GM21619 (cell line): ENCODE results near the gene COQ8B.
"Not testable (repeated sequence)": the region's sequence is repeated elsewhere in the genome, so short reads cannot be mapped to it uniquely, and the experiment has no call there.

Source experiments
- ATAC-seq: cut with Tn5 transposase; IDR thresholded peaks from one replicate; pipeline ENCODE4 v1.9.1; 2021; ENCODE audit not compliant: unreplicated experiment

The COQ8B gene

GRCh38 chr19:40742886-40743285 lies 26.2 kb upstream of the COQ8B start:
- no peak for ATAC-seq

- ATAC-seq = no peak
Observed at GRCh38 chr19:40742477-40742876, 25.8 kb upstream of the COQ8B start.

- no peak for ATAC-seq
Observed at GRCh38 chr19:40741527-40742390, 25.1 kb upstream of the COQ8B start.

GRCh38 chr19:40740747-40741146 lies 24.1 kb upstream of the COQ8B start:
- no peak for ATAC-seq

- no peak for ATAC-seq
Observed at GRCh38 chr19:40739871-40740703, 23.4 kb upstream of the COQ8B start.

- no peak for ATAC-seq
Observed at GRCh38 chr19:40739030-40739839, 22.5 kb upstream of the COQ8B start.

- ATAC-seq = no peak
Observed at GRCh38 chr19:40737102-40737644, 20.5 kb upstream of the COQ8B start.

GRCh38 chr19:40736661-40737060 lies 20.0 kb upstream of the COQ8B start:
- no peak for ATAC-seq

GRCh38 chr19:40735013-40735771 lies 18.5 kb upstream of the COQ8B start:
- ATAC-seq = no peak

- no peak for ATAC-seq
Observed at GRCh38 chr19:40733149-40733548, 16.5 kb upstream of the COQ8B start.

GRCh38 chr19:40732304-40732703 lies 15.6 kb upstream of the COQ8B start:
- not testable (repeated sequence) for ATAC-seq

GRCh38 chr19:40730065-40730464 lies 13.4 kb upstream of the COQ8B start:
- ATAC-seq = not testable (repeated sequence)

GRCh38 chr19:40726279-40726678 lies 9.6 kb upstream of the COQ8B start:
- ATAC-seq = no peak

GRCh38 chr19:40724855-40725254 lies 8.2 kb upstream of the COQ8B start:
- no peak for ATAC-seq

GRCh38 chr19:40724315-40724714 lies 7.6 kb upstream of the COQ8B start:
- no peak for ATAC-seq

GRCh38 chr19:40723661-40724254 lies 7.1 kb upstream of the COQ8B start:
- ATAC-seq = no peak

- ATAC-seq = no peak
Observed at GRCh38 chr19:40721936-40722661, 5.4 kb upstream of the COQ8B start.

GRCh38 chr19:40721140-40721486 lies 4.4 kb upstream of the COQ8B start:
- no peak for ATAC-seq

- no peak for ATAC-seq
Observed at GRCh38 chr19:40719414-40719894, 2.8 kb upstream of the COQ8B start.
